Ovary (tissue), 9 donors: ENCODE results near the gene TGFBR1. TPM values are rescaled to one million over a fixed set of nuclear protein-coding genes. Genes with fewer than 3 reads are reported as not detected.

Source experiments
- DNase-seq, 5 donors: peaks; one replicate each; pipeline ENCODE4 v3.0.0-alpha.2; 2019 to 2020
- H3K27ac ChIP-seq, 2 donors: fragments of 200-600 bp; one replicate each; pipeline versions ENCODE4 v1.5.1 to v1.8.0; 2019 to 2022
- H3K27me3 ChIP-seq: fragments of 200-600 bp; one replicate; pipeline ENCODE4 v1.8.0; 2022
- H3K36me3 ChIP-seq: fragments of 200-600 bp; sonication (generic); one replicate; pipeline ENCODE4 v1.5.1; 2019
- H3K4me1 ChIP-seq: one replicate; pipeline ENCODE4 v1.8.1; 2013; ENCODE audit warnings: mild to moderate bottlenecking, moderate library complexity; ENCODE audit not compliant: insufficient read depth
- H3K4me3 ChIP-seq: fragments of 200-600 bp; sonication (generic); one replicate; pipeline ENCODE4 v1.5.1; 2017
- H3K9me3 ChIP-seq, 2 donors: fragments of 200-600 bp in 1 of 2; sonication (generic) in 1 of 2; one replicate each; pipeline versions ENCODE4 v1.5.1 to v1.8.1; 2013 to 2019; ENCODE audit warnings: mild to moderate bottlenecking in 1 of 2, moderate library complexity in 1 of 2
- CTCF ChIP-seq, 3 donors: fragments of 450-650 bp in 2 of 3; fragments of 200-600 bp in 1 of 3; IDR thresholded peaks; one replicate each; pipeline versions ENCODE4 v1.5.1 to v1.8.0; 2016 to 2022; ENCODE audit warnings: antibody characterized with exemption in 3 of 3, mild to moderate bottlenecking in 1 of 3
- EP300 ChIP-seq: sonication (generic); formaldehyde crosslinking; IDR thresholded peaks from one replicate; pipeline ENCODE4 v1.6.1; 2017; ENCODE audit warnings: antibody characterized with exemption
- POLR2A ChIP-seq: fragments of 450-650 bp; IDR thresholded peaks from one replicate; pipeline ENCODE4 v1.6.1; 2017; ENCODE audit warnings: antibody characterized with exemption, mild to moderate bottlenecking, moderate library complexity
- WGBS, 3 donors: extraction: QIAGEN DNeasy Blood & Tissue Kit in 1 of 3; methylation state at CpG; one replicate each; pipeline versions ENCODE4 v1.1.5 to v1.1.7; 2013 to 2017; 5-methylcytosine and 5-hydroxymethylcytosine counted together
- intact Hi-C, 4 donors: fragments of 100-400 bp; cut with DNase I; formaldehyde crosslinking; loops; one replicate each; pipeline versions ENCODE4 v1.11.0 to v1.15.1; 2022 to 2023
- polyA plus RNA-seq, 2 donors: library from polyadenylated mRNA; stranded (reverse); fragments of 200-250 nt in 1 of 2; fragments of 350-450 nt in 1 of 2; fragmentation: Illumina TruSeq in 1 of 2; extraction: RNeasy Lipid Tissue Mini Kit (QIAGEN cat#74804) in 1 of 2; gene quantifications; one replicate each; pipeline ENCODE4 v1.2.3, GENCODE V29; 2013 to 2014
- total RNA-seq, 7 donors: library from RNA; depleted of rRNA in 2 of 7; stranded (reverse); fragments of >200 nt in 2 of 7; fragmentation: NEBNext Ultra II Directional in 3 of 7; extraction: Animal tissue kit (Norgen Biotek cat#: 25700) in 3 of 7; gene quantifications; one replicate each; pipeline versions ENCODE4 v1.1.0 to v1.2.4, GENCODE V29; 2016 to 2023
- donor health status: DM: no; HTN: no; CAD: no; lungs with moderate emphysema.
- donor health status: DM: no; HTN: no; CAD: no.
- donor health status: Bipolar disorder and iron deficiency.
- donor health status: DM: yes; HTN: yes; CAD: no.
- donor health status: DM: no; HTN: no; CAD: no.
- donor health status: DM: yes; HTN: yes; CAD: no.

The TGFBR1 gene
- total and polyA plus RNA-seq, 9 donors = 12.5 to 55.9 (median 38.3) TPM

GRCh38 chr9:99108131-99108530, 3.2 kb downstream of the TGFBR1 start:
- no peaks in the 10 kb centered on the region for H3K36me3 ChIP-seq
- 91 to 94% (median 94%) methylated on average over 2 of the region's 2 CpGs for WGBS, 3 donors
- H3K9me3 ChIP-seq = no peaks in the 10 kb centered on the region
- H3K4me1 ChIP-seq = peaks cover 8% of the 10 kb centered on the region
- no peak overlapping the region for H3K4me3 ChIP-seq
- no peak overlapping the region for H3K27ac ChIP-seq
- no peaks in the 10 kb centered on the region for H3K27me3 ChIP-seq
- DNase-seq = no peak
- intact Hi-C loops = no loop called here
- TF ChIP-seq CTCF (IDR thresholded peaks at IDR 0.05) (no peak), POLR2A (no peak), EP300 (no peak)

- TF ChIP-seq CTCF (IDR thresholded peaks at IDR 0.05) (no peak), EP300 (no peak), POLR2A (no peak)
- intact Hi-C loops = no loop called here
- no peak overlapping the region for H3K4me3 ChIP-seq
- no peak overlapping the region for H3K27ac ChIP-seq
- no peaks in the 10 kb centered on the region for H3K27me3 ChIP-seq
- H3K36me3 ChIP-seq = no peaks in the 10 kb centered on the region
- WGBS, 3 donors = 76 to 81% (median 79%) methylated on average over 3 of the region's 3 CpGs
- no peak for DNase-seq
- H3K4me1 ChIP-seq = peaks cover 11% of the 10 kb centered on the region
- no peaks in the 10 kb centered on the region for H3K9me3 ChIP-seq
These were observed 4.6 kb downstream of the TGFBR1 start for GRCh38 chr9:99109522-99109921.

GRCh38 chr9:99112750-99113413, 8.0 kb downstream of the TGFBR1 start:
- Histone ChIP-seq H3K27ac (no peak overlapping the region), H3K27me3 (no peaks in the 10 kb centered on the region), H3K9me3 (no peaks in the 10 kb centered on the region), H3K4me1 (peaks cover 10% of the 10 kb centered on the region), H3K4me3 (no peak overlapping the region), H3K36me3 (no peaks in the 10 kb centered on the region)
- 66 to 79% (median 75%) methylated on average over 6 of the region's 6 CpGs for WGBS, 3 donors
- intact Hi-C loops = no loop called here
- DNase-seq = no peak
- TF ChIP-seq EP300 (no peak), CTCF (IDR thresholded peaks at IDR 0.05) (no peak), POLR2A (no peak)

GRCh38 chr9:99113414-99114048, 8.6 kb downstream of the TGFBR1 start:
- DNase-seq = no peak
- Histone ChIP-seq H3K4me1 (peaks cover 10% of the 10 kb centered on the region), H3K36me3 (no peaks in the 10 kb centered on the region), H3K27me3 (no peaks in the 10 kb centered on the region), H3K9me3 (no peaks in the 10 kb centered on the region), H3K4me3 (no peak overlapping the region), H3K27ac (no peak overlapping the region)
- TF ChIP-seq CTCF (IDR thresholded peaks at IDR 0.05) (no peak), POLR2A (no peak), EP300 (no peak)
- 37 to 44% (median 38%) methylated on average over 2 of the region's 2 CpGs for WGBS, 3 donors
- intact Hi-C loops = no loop called here
